PFSK-1 (cell line): ENCODE measurements around the gene SMAD3.

Source experiments
- FOXP2 ChIP-seq: optimal IDR thresholded peaks from 2 replicates; pipeline ENCODE3; 2011; ENCODE audit warnings: borderline replicate concordance, control low read depth, inconsistent platforms; ENCODE audit not compliant: insufficient read depth; ENCODE audit errors: extremely low read length, extremely low read depth
- POLR2AphosphoS5 ChIP-seq: IDR thresholded peaks from 2 replicates; pipeline ENCODE4 v1.6.1; 2012; ENCODE audit warnings: low read depth, mild to moderate bottlenecking, control low read depth, low read length, moderate library complexity
- REST ChIP-seq, 2 experiments: IDR thresholded peaks; 2 replicates each; pipeline versions ENCODE4 v1.6.1 to v1.8.0; 2011 to 2012; ENCODE audit warnings: low read depth in 2 of 2, low read length in 2 of 2, control low read depth in 1 of 2, inconsistent platforms in 1 of 2, mild to moderate bottlenecking in 1 of 2, moderate library complexity in 1 of 2; ENCODE audit not compliant: insufficient read depth in 1 of 2
- SIN3A ChIP-seq: IDR thresholded peaks from 2 replicates; pipeline ENCODE4 v1.6.1; 2012; ENCODE audit warnings: mild to moderate bottlenecking, low read length, moderate library complexity, borderline replicate concordance; ENCODE audit not compliant: insufficient read depth
- TAF1 ChIP-seq: IDR thresholded peaks from 2 replicates; pipeline ENCODE4 v1.6.1; 2012; ENCODE audit warnings: low read length, control low read depth, borderline replicate concordance; ENCODE audit not compliant: insufficient read depth

Gene SMAD3

GRCh38 chr15:67212684-67213367 lies 147.4 kb downstream of the SMAD3 start:
- TF ChIP-seq FOXP2 (no peak), REST (IDR thresholded peaks at IDR 0.05; ENCODE audit: insufficient read depth in 1 of 2, low read depth in 2 of 2, low read length in 2 of 2) (no peak), POLR2AphosphoS5 (no peak), TAF1 (no peak), SIN3A (no peak)

- TF ChIP-seq POLR2AphosphoS5: no peak
- TF ChIP-seq REST (IDR thresholded peaks at IDR 0.05; ENCODE audit: insufficient read depth in 1 of 2, low read depth in 2 of 2, low read length in 2 of 2): no peak
- no peak for TF ChIP-seq SIN3A
- TF ChIP-seq TAF1: no peak
- no peak for TF ChIP-seq FOXP2
Observed at GRCh38 chr15:67215102-67215501, 149.7 kb downstream of the SMAD3 start.

GRCh38 chr15:67216859-67217258 lies 151.5 kb downstream of the SMAD3 start:
- no peak for TF ChIP-seq FOXP2
- TF ChIP-seq SIN3A: no peak
- TF ChIP-seq REST (IDR thresholded peaks at IDR 0.05; ENCODE audit: insufficient read depth in 1 of 2, low read depth in 2 of 2, low read length in 2 of 2): no peak
- TF ChIP-seq POLR2AphosphoS5: no peak
- no peak for TF ChIP-seq TAF1

- TF ChIP-seq FOXP2 (no peak), REST (IDR thresholded peaks at IDR 0.05; ENCODE audit: insufficient read depth in 1 of 2, low read depth in 2 of 2, low read length in 2 of 2) (no peak), TAF1 (no peak), POLR2AphosphoS5 (no peak), SIN3A (no peak)
Observed at GRCh38 chr15:67218428-67218827, 153.0 kb downstream of the SMAD3 start.

- TF ChIP-seq FOXP2 (no peak), TAF1 (no peak), SIN3A (no peak), POLR2AphosphoS5 (no peak), REST (IDR thresholded peaks at IDR 0.05; ENCODE audit: insufficient read depth in 1 of 2, low read depth in 2 of 2, low read length in 2 of 2) (no peak)
Observed at GRCh38 chr15:67219288-67219687, 153.9 kb downstream of the SMAD3 start.
